GM18870 (cell line): ENCODE data around the gene ZNF669.

Experiments used
- ATAC-seq: cut with Tn5 transposase; IDR thresholded peaks from one replicate; pipeline ENCODE4 v1.9.1; 2021; ENCODE audit warnings: moderate library complexity; ENCODE audit not compliant: unreplicated experiment

Gene ZNF669

GRCh38 chr1:247077213-247077612, 26.9 kb downstream of the ZNF669 start:
- ATAC-seq = no peak

GRCh38 chr1:247070645-247071044, 33.5 kb downstream of the ZNF669 start:
- no peak for ATAC-seq

GRCh38 chr1:247064304-247064703, 39.9 kb downstream of the ZNF669 start:
- ATAC-seq = no peak

DNA sequence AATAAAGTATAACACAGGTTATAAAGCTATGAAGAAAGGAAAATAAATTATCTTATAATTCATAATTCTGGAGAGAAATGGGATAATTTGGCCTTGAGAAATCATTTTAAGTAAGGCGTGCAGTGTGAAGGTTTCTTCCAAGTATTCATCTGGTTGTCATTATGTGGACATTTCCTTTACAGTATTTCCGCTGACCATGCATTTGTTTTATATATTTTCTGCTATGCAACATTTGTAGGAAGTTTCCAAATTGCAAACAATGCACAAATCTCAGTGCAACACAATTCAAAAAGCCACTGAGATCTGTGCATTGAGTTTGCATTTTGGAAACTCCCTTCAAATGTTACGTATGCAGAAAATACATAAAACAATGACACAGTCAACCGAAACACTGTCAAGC, 43.4 kb downstream of the ZNF669 start:
- no peak for ATAC-seq

DNA sequence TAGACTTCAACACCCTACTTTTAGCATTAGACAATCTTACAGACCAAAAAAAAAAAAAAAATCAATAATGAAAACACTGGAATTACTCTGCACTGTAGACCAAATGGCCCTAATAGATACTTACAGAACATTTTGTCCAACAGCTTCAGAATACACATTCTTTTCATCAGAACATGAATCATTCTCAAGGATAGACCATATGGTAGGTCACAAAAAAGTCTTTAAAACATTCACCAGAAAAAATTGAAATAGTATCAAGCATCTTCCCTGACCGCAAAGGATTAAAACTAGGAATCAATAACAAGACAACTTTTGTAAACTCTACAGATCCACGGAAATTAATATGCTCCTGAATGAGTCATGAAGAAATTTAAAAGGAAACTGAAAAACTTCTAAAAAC, 48.1 kb downstream of the ZNF669 start:
- no peak for ATAC-seq

- no peak for ATAC-seq
These were observed 49.2 kb downstream of the ZNF669 start for GRCh38 chr1:247054992-247055415.
